ENCODE results near the gene SMOC2. TPM values are rescaled to one million over a fixed set of nuclear protein-coding genes. Genes with fewer than 3 reads are reported as not detected.

The SMOC2 gene
- total and polyA plus RNA-seq, 2 of the 4 experiments (the other 2 are of a cell fraction) = not detected

DNA sequence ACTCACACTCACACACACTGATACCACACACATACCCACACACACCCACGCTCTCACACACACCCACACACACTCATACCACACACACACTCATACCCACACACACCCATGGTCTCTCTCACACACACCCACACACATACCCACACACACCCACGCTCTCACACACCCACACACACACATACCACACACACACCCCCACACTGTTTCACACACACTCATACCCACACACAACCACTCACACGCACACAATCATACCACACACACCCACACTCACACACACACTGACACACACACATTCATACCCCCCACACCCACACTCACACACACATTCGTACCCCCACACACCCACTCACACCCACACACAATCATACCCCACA is 158.1 kb downstream of the SMOC2 start:
- POLR2A ChIA-PET (ENCODE audit: unreplicated experiment) = no interaction called here
- no peak overlapping the region for H3K4ac ChIP-seq (ENCODE audit: low read depth, low read length)

More for the DNA sequence above, 158.1 kb downstream of the SMOC2 start:
- no peak overlapping the region for H4K8ac ChIP-seq (ENCODE audit: low read depth in 2 of 2, low read length in 2 of 2)
- peaks cover 38% of the 10 kb centered on the region for H3K9me3 ChIP-seq (ENCODE audit: control insufficient read depth, insufficient read depth, low read length)
- no peak overlapping the region for H3K14ac ChIP-seq (replicated peaks; ENCODE audit: low read depth, low read length)
- WGBS, 2 experiments (ENCODE audit: extremely low coverage in 2 of 2, insufficient read length in 1 of 2) = 63 to 100% methylated on average over 1 to 4 of the region's 4 CpGs
- H3K4me3 ChIP-seq (ENCODE audit: insufficient read depth, low read depth, low read length) = no peak overlapping the region
- H2AK5ac ChIP-seq (ENCODE audit: low read depth, low read length) = no peak overlapping the region
- intact Hi-C loops (cut with micrococcal nuclease) = no loop called here
- no peaks in the 10 kb centered on the region for H3K79me1 ChIP-seq (ENCODE audit: low read depth in 1 of 2, low read length in 2 of 2)
- H3K56ac ChIP-seq (ENCODE audit: extremely low read depth, insufficient read depth, low read length) = no peak overlapping the region
- no peak for TF ChIP-seq POLR2A (IDR thresholded peaks at IDR 0.05; ENCODE audit: low read depth, low read length)
- TF ChIP-seq BHLHE40 (IDR thresholded peaks at IDR 0.05; ENCODE audit: low read depth, low read length) = no peak
- no peak for TF ChIP-seq MAFK (IDR thresholded peaks at IDR 0.05; ENCODE audit: low read depth, low read length)
- no peak for TF ChIP-seq FOS (IDR thresholded peaks at IDR 0.05; ENCODE audit: low read depth, low read length)
- TF ChIP-seq NFE2L2 (IDR thresholded peaks at IDR 0.05; ENCODE audit: low read depth, low read length) = no peak
- no peak for TF ChIP-seq MXI1 (IDR thresholded peaks at IDR 0.05; ENCODE audit: borderline replicate concordance, low read depth, low read length)
- no peak for TF ChIP-seq CHD1 (IDR thresholded peaks at IDR 0.05; ENCODE audit: low read depth, low read length)
- TF ChIP-seq RCOR1 (IDR thresholded peaks at IDR 0.05; ENCODE audit: insufficient replicate concordance, low read length) = no peak
- TF ChIP-seq, protein P1, sequence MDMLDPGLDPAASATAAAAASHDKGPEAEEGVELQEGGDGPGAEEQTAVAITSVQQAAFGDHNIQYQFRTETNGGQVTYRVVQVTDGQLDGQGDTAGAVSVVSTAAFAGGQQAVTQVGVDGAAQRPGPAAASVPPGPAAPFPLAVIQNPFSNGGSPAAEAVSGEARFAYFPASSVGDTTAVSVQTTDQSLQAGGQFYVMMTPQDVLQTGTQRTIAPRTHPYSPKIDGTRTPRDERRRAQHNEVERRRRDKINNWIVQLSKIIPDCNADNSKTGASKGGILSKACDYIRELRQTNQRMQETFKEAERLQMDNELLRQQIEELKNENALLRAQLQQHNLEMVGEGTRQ (IDR thresholded peaks at IDR 0.05; ENCODE audit: low read depth, low read length) = no peak
- TF ChIP-seq, protein P2, sequence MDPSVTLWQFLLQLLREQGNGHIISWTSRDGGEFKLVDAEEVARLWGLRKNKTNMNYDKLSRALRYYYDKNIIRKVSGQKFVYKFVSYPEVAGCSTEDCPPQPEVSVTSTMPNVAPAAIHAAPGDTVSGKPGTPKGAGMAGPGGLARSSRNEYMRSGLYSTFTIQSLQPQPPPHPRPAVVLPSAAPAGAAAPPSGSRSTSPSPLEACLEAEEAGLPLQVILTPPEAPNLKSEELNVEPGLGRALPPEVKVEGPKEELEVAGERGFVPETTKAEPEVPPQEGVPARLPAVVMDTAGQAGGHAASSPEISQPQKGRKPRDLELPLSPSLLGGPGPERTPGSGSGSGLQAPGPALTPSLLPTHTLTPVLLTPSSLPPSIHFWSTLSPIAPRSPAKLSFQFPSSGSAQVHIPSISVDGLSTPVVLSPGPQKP (IDR thresholded peaks at IDR 0.05; ENCODE audit: borderline replicate concordance, low read depth, low read length) = no peak
- no peak for TF ChIP-seq MAZ (IDR thresholded peaks at IDR 0.05; ENCODE audit: borderline replicate concordance, low read depth, low read length)
- no peak for TF ChIP-seq SMC3 (IDR thresholded peaks at IDR 0.05; ENCODE audit: low read depth, low read length)
- TF ChIP-seq RFX5 (IDR thresholded peaks at IDR 0.05; ENCODE audit: low read depth, low read length) = no peak
- TF ChIP-seq, protein P3, sequence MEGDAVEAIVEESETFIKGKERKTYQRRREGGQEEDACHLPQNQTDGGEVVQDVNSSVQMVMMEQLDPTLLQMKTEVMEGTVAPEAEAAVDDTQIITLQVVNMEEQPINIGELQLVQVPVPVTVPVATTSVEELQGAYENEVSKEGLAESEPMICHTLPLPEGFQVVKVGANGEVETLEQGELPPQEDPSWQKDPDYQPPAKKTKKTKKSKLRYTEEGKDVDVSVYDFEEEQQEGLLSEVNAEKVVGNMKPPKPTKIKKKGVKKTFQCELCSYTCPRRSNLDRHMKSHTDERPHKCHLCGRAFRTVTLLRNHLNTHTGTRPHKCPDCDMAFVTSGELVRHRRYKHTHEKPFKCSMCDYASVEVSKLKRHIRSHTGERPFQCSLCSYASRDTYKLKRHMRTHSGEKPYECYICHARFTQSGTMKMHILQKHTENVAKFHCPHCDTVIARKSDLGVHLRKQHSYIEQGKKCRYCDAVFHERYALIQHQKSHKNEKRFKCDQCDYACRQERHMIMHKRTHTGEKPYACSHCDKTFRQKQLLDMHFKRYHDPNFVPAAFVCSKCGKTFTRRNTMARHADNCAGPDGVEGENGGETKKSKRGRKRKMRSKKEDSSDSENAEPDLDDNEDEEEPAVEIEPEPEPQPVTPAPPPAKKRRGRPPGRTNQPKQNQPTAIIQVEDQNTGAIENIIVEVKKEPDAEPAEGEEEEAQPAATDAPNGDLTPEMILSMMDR (conservative IDR thresholded peaks at IDR 0.05; ENCODE audit: low read depth, low read length) = no peak
- no peak for TF ChIP-seq RAD21 (IDR thresholded peaks at IDR 0.05; ENCODE audit: low read length)
- no peak for TF ChIP-seq CEBPB (IDR thresholded peaks at IDR 0.05; ENCODE audit: low read depth, low read length)
- no peak overlapping the region for H4K91ac ChIP-seq (ENCODE audit: insufficient read depth, low read depth, low read length)
- H4K5ac ChIP-seq (ENCODE audit: low read depth, low read length) = no peak overlapping the region
- no peak overlapping the region for H2BK15ac ChIP-seq (ENCODE audit: low read depth, low read length)
- no peak overlapping the region for H3K23ac ChIP-seq (ENCODE audit: low read depth, low read length)
- no peak overlapping the region for H3K4me2 ChIP-seq (ENCODE audit: low read depth, low read length)
- H4K20me1 ChIP-seq (ENCODE audit: insufficient read depth, low read length) = no peaks in the 10 kb centered on the region; the same call in 1 of the 2 replicates
- no peak overlapping the region for H3K9ac ChIP-seq (ENCODE audit: low read depth, low read length)
- no peaks in the 10 kb centered on the region for H3K4me1 ChIP-seq (ENCODE audit: control insufficient read depth, insufficient read depth, low read length)
- CTCF ChIA-PET = no interaction called here
- ATAC-seq (ENCODE audit: low read depth) (no peak), DNase-seq (no peak)
- H2BK20ac ChIP-seq (ENCODE audit: low read depth, low read length) = no peak overlapping the region
- H3K27me3 ChIP-seq (ENCODE audit: control insufficient read depth, insufficient read depth, low read length) = no peaks in the 10 kb centered on the region
- no peak overlapping the region for H3K27ac ChIP-seq (ENCODE audit: insufficient read depth, low read length)
- no peak overlapping the region for H2AK9ac ChIP-seq (replicated peaks; ENCODE audit: low read depth, low read length, poor library complexity)
- H3K36me3 ChIP-seq (ENCODE audit: control insufficient read depth, insufficient read depth, low read length) = no peaks in the 10 kb centered on the region
- H3K18ac ChIP-seq (ENCODE audit: low read depth, low read length) = no peak overlapping the region
- no peaks in the 10 kb centered on the region for H3K9me1 ChIP-seq (ENCODE audit: insufficient read depth, low read length)
- no peak overlapping the region for H2BK120ac ChIP-seq (ENCODE audit: low read depth, low read length)
- H2BK5ac ChIP-seq (ENCODE audit: low read depth, low read length, poor library complexity, severe bottlenecking) = peak overlapping the region; percentile 62
- no peak overlapping the region for H2AFZ ChIP-seq (replicated peaks; ENCODE audit: low read length, poor library complexity)
- BruUV-seq (replicated peaks) = no TSS peak
- in situ Hi-C loops (cut with MboI; ENCODE audit: low sequenced_read_pairs) = no loop called here
- dilution Hi-C loops (cut with HindIII; ENCODE audit: low sequenced_read_pairs, unreplicated experiment) = no loop called here

Data from IMR-90 (cell line).